ENCODE results near the gene EOMES. TPM values are rescaled to one million over a fixed set of nuclear protein-coding genes. Genes with fewer than 3 reads are reported as not detected.

EOMES gene
- total and polyA plus RNA-seq, 2 of the 4 experiments (the other 2 are of a cell fraction) = not detected

- Histone ChIP-seq H3K14ac (replicated peaks; ENCODE audit: low read depth, low read length) (no peak overlapping the region), H2BK15ac (ENCODE audit: low read depth, low read length) (no peak overlapping the region), H4K8ac (ENCODE audit: low read depth in 2 of 2, low read length in 2 of 2) (no peak overlapping the region), H4K91ac (ENCODE audit: insufficient read depth, low read depth, low read length) (no peak overlapping the region), H3K4ac (ENCODE audit: low read depth, low read length) (no peak overlapping the region), H4K5ac (ENCODE audit: low read depth, low read length) (no peak overlapping the region), H3K27ac (ENCODE audit: insufficient read depth, low read length) (no peak overlapping the region), H3K9ac (ENCODE audit: low read depth, low read length) (no peak overlapping the region), H4K20me1 (ENCODE audit: insufficient read depth, low read length) (no peaks in the 10 kb centered on the region), H3K4me1 (ENCODE audit: control insufficient read depth, insufficient read depth, low read length) (no peaks in the 10 kb centered on the region), H3K79me1 (ENCODE audit: low read depth in 1 of 2, low read length in 2 of 2) (no peaks in the 10 kb centered on the region), H3K56ac (ENCODE audit: extremely low read depth, insufficient read depth, low read length) (no peak overlapping the region), H2BK120ac (ENCODE audit: low read depth, low read length) (no peak overlapping the region), H3K36me3 (ENCODE audit: control insufficient read depth, insufficient read depth, low read length) (no peaks in the 10 kb centered on the region), H3K23ac (ENCODE audit: low read depth, low read length) (no peak overlapping the region), H3K4me2 (ENCODE audit: low read depth, low read length) (no peak overlapping the region), H3K18ac (ENCODE audit: low read depth, low read length) (no peak overlapping the region), H3K9me3 (ENCODE audit: control insufficient read depth, insufficient read depth, low read length) (no peaks in the 10 kb centered on the region), H2AFZ (replicated peaks; ENCODE audit: low read length, poor library complexity) (no peak overlapping the region), H2AK9ac (replicated peaks; ENCODE audit: low read depth, low read length, poor library complexity) (no peak overlapping the region), H2AK5ac (ENCODE audit: low read depth, low read length) (no peak overlapping the region), H2BK20ac (ENCODE audit: low read depth, low read length) (no peak overlapping the region), H2BK5ac (ENCODE audit: low read depth, low read length, poor library complexity, severe bottlenecking) (no peak overlapping the region), H3K9me1 (ENCODE audit: insufficient read depth, low read length) (no peaks in the 10 kb centered on the region), H3K27me3 (ENCODE audit: control insufficient read depth, insufficient read depth, low read length) (peaks cover 4% of the 10 kb centered on the region), H3K4me3 (ENCODE audit: insufficient read depth, low read depth, low read length) (no peak overlapping the region)
- dilution Hi-C loops (cut with HindIII; ENCODE audit: low sequenced_read_pairs, unreplicated experiment) = no loop called here
- in situ Hi-C loops (cut with MboI; ENCODE audit: low sequenced_read_pairs) = no loop called here
- intact Hi-C loops (cut with micrococcal nuclease) = no loop called here
- DNase-seq = peak; percentile 71
- no TSS peak for BruUV-seq (replicated peaks)
- WGBS, 2 experiments (ENCODE audit: extremely low coverage in 2 of 2, insufficient read length in 1 of 2) = 57% methylated on average over 1 of the region's 1 CpG; no CpG with 5 or more reads in 1 of the 2 experiments
- peak; percentile 92 for ATAC-seq (ENCODE audit: low read depth)
- POLR2A ChIA-PET (ENCODE audit: unreplicated experiment) = no interaction called here
- TF ChIP-seq USF2 (IDR thresholded peaks at IDR 0.05; ENCODE audit: low read depth, low read length) = no peak
- TF ChIP-seq POLR2A (IDR thresholded peaks at IDR 0.05; ENCODE audit: low read depth, low read length) = no peak
- TF ChIP-seq FOS (IDR thresholded peaks at IDR 0.05; ENCODE audit: low read depth, low read length) = 0 out of 2 replicates have a peak, but pooled peaks have one; percentile 26
- no peak for TF ChIP-seq CHD1 (IDR thresholded peaks at IDR 0.05; ENCODE audit: low read depth, low read length)
- TF ChIP-seq RCOR1 (IDR thresholded peaks at IDR 0.05; ENCODE audit: insufficient replicate concordance, low read length) = no peak
- TF ChIP-seq ELK1 (IDR thresholded peaks at IDR 0.05; ENCODE audit: borderline replicate concordance, low read depth, low read length) = no peak
- no peak for TF ChIP-seq CTCF (conservative IDR thresholded peaks at IDR 0.05; ENCODE audit: low read depth, low read length)
- TF ChIP-seq RFX5 (IDR thresholded peaks at IDR 0.05; ENCODE audit: low read depth, low read length) = no peak
- TF ChIP-seq CEBPB (IDR thresholded peaks at IDR 0.05; ENCODE audit: low read depth, low read length) = peak; percentile 59; the same call in 1 of the 2 replicates
- TF ChIP-seq SMC3 (IDR thresholded peaks at IDR 0.05; ENCODE audit: low read depth, low read length) = no peak
- CTCF ChIA-PET = interaction anchor here (1.4 kb wide), 1 partner anchor 45 kb away, joined by 3 read pairs; no protein-coding TSS in a partner anchor
Observed at GRCh38 chr3:27758083-27758482, 36.0 kb upstream of the EOMES start.
